Transverse colon (tissue), 4 donors: ENCODE measurements around the gene CAMTA1.

Experiments
- CTCF ChIP-seq, 5 experiments: fragments of 200-600 bp in 3 of 5; fragments of 450-650 bp in 2 of 5; sonication (generic) in 3 of 5; IDR thresholded peaks; 1 replicate in 2 of 5; 2 replicates in 3 of 5; pipeline ENCODE4 v1.5.1; 2016 to 2017; ENCODE audit warnings: antibody characterized with exemption in 5 of 5, inconsistent platforms in 3 of 5, mild to moderate bottlenecking in 2 of 5, moderate library complexity in 1 of 5
- POLR2A ChIP-seq: fragments of 450-650 bp; IDR thresholded peaks from one replicate; pipeline ENCODE4 v1.6.1; 2016; ENCODE audit warnings: antibody characterized with exemption, mild to moderate bottlenecking, moderate library complexity
- POLR2AphosphoS5 ChIP-seq, 3 donors: sonication (generic); formaldehyde crosslinking; IDR thresholded peaks; one replicate each; pipeline ENCODE4 v1.6.1; 2016; ENCODE audit warnings: antibody characterized with exemption in 3 of 3

GRCh38 chr1:6902153-6902552 lies 116.9 kb downstream of the CAMTA1 start:
- TF ChIP-seq CTCF (IDR thresholded peaks at IDR 0.05), result no peak
- TF ChIP-seq POLR2A, result no peak
- TF ChIP-seq POLR2AphosphoS5 (IDR thresholded peaks at IDR 0.05), result no peak
